Sigmoid colon (tissue), 7 donors: ENCODE results near the gene ATP2B1. TPM values are rescaled to one million over a fixed set of nuclear protein-coding genes. Genes with fewer than 3 reads are reported as not detected.

Experiments
- DNase-seq: peaks from one replicate; pipeline ENCODE4 v3.0.0-alpha.2; 2019
- H3K27ac ChIP-seq, 4 donors: fragments of 200-600 bp; sonication (generic); one replicate each; pipeline ENCODE4 v1.5.1; 2016 to 2019; ENCODE audit warnings: mild to moderate bottlenecking in 1 of 4
- H3K27me3 ChIP-seq, 3 donors: fragments of 200-600 bp; sonication (generic); one replicate each; pipeline ENCODE4 v1.5.1; 2019; ENCODE audit warnings: mild to moderate bottlenecking in 1 of 3
- H3K36me3 ChIP-seq, 4 donors: fragments of 200-600 bp; sonication (generic); one replicate each; pipeline ENCODE4 v1.5.1; 2016 to 2019
- H3K4me1 ChIP-seq, 4 donors: fragments of 200-600 bp; sonication (generic); one replicate each; pipeline ENCODE4 v1.5.1; 2017 to 2019
- H3K4me3 ChIP-seq, 4 donors: fragments of 200-600 bp; sonication (generic); one replicate each; pipeline ENCODE4 v1.5.1; 2017 to 2019; ENCODE audit warnings: mild to moderate bottlenecking in 2 of 4, moderate library complexity in 1 of 4
- H3K9me3 ChIP-seq, 4 donors: fragments of 200-600 bp in 3 of 4; sonication (generic) in 3 of 4; one replicate each; pipeline versions ENCODE4 v1.5.1 to v1.6.1; 2013 to 2019
- CTCF ChIP-seq, 4 experiments: fragments of 450-650 bp in 3 of 4; fragments of 200-600 bp in 1 of 4; IDR thresholded peaks; one replicate each; pipeline ENCODE4 v1.5.1; 2016 to 2019; ENCODE audit warnings: antibody characterized with exemption in 4 of 4, mild to moderate bottlenecking in 3 of 4, moderate library complexity in 2 of 4
- EP300 ChIP-seq, 4 donors: sonication (generic); formaldehyde crosslinking; IDR thresholded peaks; one replicate each; pipeline ENCODE4 v1.6.1; 2017; ENCODE audit warnings: antibody characterized with exemption in 4 of 4
- POLR2A ChIP-seq, 2 donors: fragments of 450-650 bp; IDR thresholded peaks; one replicate each; pipeline ENCODE4 v1.6.1; 2016; ENCODE audit warnings: antibody characterized with exemption in 2 of 2, mild to moderate bottlenecking in 2 of 2, moderate library complexity in 2 of 2
- POLR2AphosphoS5 ChIP-seq, 4 donors: sonication (generic); formaldehyde crosslinking; IDR thresholded peaks; one replicate each; pipeline ENCODE4 v1.6.1; 2017; ENCODE audit warnings: antibody characterized with exemption in 4 of 4
- WGBS, 2 donors: extraction: QIAGEN DNeasy Blood & Tissue Kit; methylation state at CpG; one replicate each; pipeline ENCODE4 v1.1.7; 2013; 5-methylcytosine and 5-hydroxymethylcytosine counted together
- intact Hi-C: fragments of 100-400 bp; cut with DNase I; formaldehyde crosslinking; loops from one replicate; pipeline ENCODE4 v1.15.1; 2023
- polyA plus RNA-seq, 3 donors: library from polyadenylated mRNA; stranded (reverse); fragments of 200-250 nt; gene quantifications; one replicate each; pipeline ENCODE4 v1.2.3, GENCODE V29; 2013
- total RNA-seq, 4 donors: library from RNA; depleted of rRNA; stranded (reverse); fragments of >200 nt; gene quantifications; one replicate each; pipeline ENCODE4 v1.1.0, GENCODE V29; 2016
- donor health status: healthy with polysubstance abuse.
- donor health status: Bipolar disorder and iron deficiency.
- donor health status: healthy.

ATP2B1 gene
- total and polyA plus RNA-seq, 7 donors = 4.8 to 39.1 (median 27.6) TPM

DNA sequence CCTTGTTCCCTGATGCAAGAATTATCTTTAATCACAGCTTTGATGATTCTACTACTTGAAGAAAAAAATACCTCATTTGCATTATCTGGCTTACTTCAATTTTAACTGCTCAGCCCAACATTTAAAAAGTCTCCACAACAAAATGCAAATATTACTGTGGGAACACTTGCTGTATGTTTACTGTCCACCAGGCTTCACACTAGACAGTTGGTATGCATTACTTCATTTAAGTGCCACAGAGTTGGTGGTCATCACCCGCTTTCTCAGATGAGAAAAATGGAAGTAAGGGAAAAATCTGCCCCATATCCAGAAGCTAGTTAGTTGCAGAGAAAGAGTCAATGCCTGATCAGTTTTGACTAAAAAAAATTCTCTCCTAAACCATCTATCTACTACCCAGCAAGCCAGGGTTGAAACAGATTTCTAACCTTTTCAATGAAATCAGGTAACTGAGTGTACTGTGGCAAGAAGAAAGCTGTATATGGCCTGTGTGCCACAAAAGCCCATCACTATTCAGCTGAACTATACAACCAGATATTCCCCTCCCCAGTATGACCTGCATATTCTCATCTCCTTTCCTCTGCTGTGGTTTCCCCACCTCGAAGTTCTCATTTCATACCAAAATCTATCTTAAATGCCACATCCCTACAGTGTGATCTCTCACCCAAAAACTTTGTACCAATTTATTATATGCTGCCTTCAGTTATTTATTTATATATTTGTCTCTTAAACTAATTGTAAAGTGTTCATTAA lies 90.3 kb downstream of the ATP2B1 start:
- no peaks in the 10 kb centered on the region for H3K27me3 ChIP-seq
- 45 to 64% methylated on average over 2 of the region's 2 CpGs for whole genome bisulfite sequencing, 2 donors
- intact Hi-C loops = no loop called here
- H3K9me3 ChIP-seq = no peaks in the 10 kb centered on the region
- peaks cover 0 to 20% (median 3%) of the 10 kb centered on the region in 4 donors for H3K36me3 ChIP-seq
- DNase-seq = no peak
- H3K4me3 ChIP-seq = no peak overlapping the region
- H3K27ac ChIP-seq = no peak overlapping the region
- H3K4me1 ChIP-seq = no peaks in the 10 kb centered on the region
- TF ChIP-seq EP300 (IDR thresholded peaks at IDR 0.05) (no peak), CTCF (IDR thresholded peaks at IDR 0.05) (no peak), POLR2AphosphoS5 (IDR thresholded peaks at IDR 0.05) (no peak), POLR2A (IDR thresholded peaks at IDR 0.05) (no peak)

- no peak overlapping the region for H3K4me3 ChIP-seq
- H3K9me3 ChIP-seq = no peaks in the 10 kb centered on the region
- H3K27me3 ChIP-seq = no peaks in the 10 kb centered on the region
- no peak overlapping the region for H3K27ac ChIP-seq
- TF ChIP-seq POLR2A (IDR thresholded peaks at IDR 0.05) (no peak), EP300 (IDR thresholded peaks at IDR 0.05) (no peak), POLR2AphosphoS5 (IDR thresholded peaks at IDR 0.05) (no peak), CTCF (IDR thresholded peaks at IDR 0.05) (no peak)
- no peak for DNase-seq
- H3K36me3 ChIP-seq = peaks cover 0 to 28% (median 3%) of the 10 kb centered on the region in 4 donors
- intact Hi-C loops = no loop called here
- 92 to 96% methylated on average over 3 of the region's 3 CpGs for WGBS, 2 donors
- H3K4me1 ChIP-seq = no peaks in the 10 kb centered on the region
Measured at GRCh38 chr12:89610366-89610765, 98.3 kb downstream of the ATP2B1 start.

- Histone ChIP-seq H3K27ac (no peak overlapping the region), H3K4me1 (no peaks in the 10 kb centered on the region), H3K36me3 (peaks cover 0 to 38% (median 4%) of the 10 kb centered on the region in 4 donors), H3K9me3 (no peaks in the 10 kb centered on the region), H3K4me3 (no peak overlapping the region), H3K27me3 (no peaks in the 10 kb centered on the region)
- 96 to 97% methylated on average over 5 of the region's 5 CpGs for WGBS, 2 donors
- no peak for DNase-seq
- intact Hi-C loops = no loop called here
- TF ChIP-seq CTCF (IDR thresholded peaks at IDR 0.05) = no peak
- no peak for TF ChIP-seq POLR2AphosphoS5 (IDR thresholded peaks at IDR 0.05)
- no peak for TF ChIP-seq POLR2A (IDR thresholded peaks at IDR 0.05)
- no peak for TF ChIP-seq EP300 (IDR thresholded peaks at IDR 0.05)
Measured at GRCh38 chr12:89603678-89604077, 105.0 kb downstream of the ATP2B1 start.

DNA sequence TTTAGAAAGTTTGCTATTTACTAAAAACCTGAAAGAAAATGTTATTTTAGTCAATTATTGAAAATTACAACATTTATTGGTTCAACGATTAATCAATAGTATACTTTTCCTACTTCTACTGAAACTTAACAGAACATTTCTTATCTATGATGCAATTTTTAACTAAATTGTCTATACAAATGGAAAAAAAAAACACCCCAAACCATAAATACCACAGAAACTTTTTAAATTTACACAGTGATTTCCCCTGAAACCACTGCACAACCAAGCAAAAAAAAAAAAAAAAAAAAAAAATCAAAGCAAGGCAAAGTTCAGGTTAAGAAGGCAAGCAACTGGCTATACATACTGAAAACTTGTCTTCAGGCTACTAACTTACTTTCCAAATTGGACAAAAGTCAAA lies 110.9 kb downstream of the ATP2B1 start:
- H3K27ac ChIP-seq = no peak overlapping the region
- 87 to 90% methylated on average over 1 of the region's 1 CpG for WGBS, 2 donors
- H3K4me1 ChIP-seq = peaks cover 0 to 13% (median 2%) of the 10 kb centered on the region in 4 donors
- H3K9me3 ChIP-seq = no peaks in the 10 kb centered on the region
- no peak for TF ChIP-seq POLR2AphosphoS5 (IDR thresholded peaks at IDR 0.05)
- TF ChIP-seq POLR2A (IDR thresholded peaks at IDR 0.05) = no peak
- no peak for TF ChIP-seq CTCF (IDR thresholded peaks at IDR 0.05)
- TF ChIP-seq EP300 (IDR thresholded peaks at IDR 0.05) = no peak
- H3K27me3 ChIP-seq = no peaks in the 10 kb centered on the region
- intact Hi-C loops = no loop called here
- DNase-seq = no peak
- H3K36me3 ChIP-seq = peaks cover 0 to 18% (median 4%) of the 10 kb centered on the region in 4 donors
- H3K4me3 ChIP-seq = no peak overlapping the region
